Measurements from ENCODE around the gene SLC10A6.

The SLC10A6 gene

DNA sequence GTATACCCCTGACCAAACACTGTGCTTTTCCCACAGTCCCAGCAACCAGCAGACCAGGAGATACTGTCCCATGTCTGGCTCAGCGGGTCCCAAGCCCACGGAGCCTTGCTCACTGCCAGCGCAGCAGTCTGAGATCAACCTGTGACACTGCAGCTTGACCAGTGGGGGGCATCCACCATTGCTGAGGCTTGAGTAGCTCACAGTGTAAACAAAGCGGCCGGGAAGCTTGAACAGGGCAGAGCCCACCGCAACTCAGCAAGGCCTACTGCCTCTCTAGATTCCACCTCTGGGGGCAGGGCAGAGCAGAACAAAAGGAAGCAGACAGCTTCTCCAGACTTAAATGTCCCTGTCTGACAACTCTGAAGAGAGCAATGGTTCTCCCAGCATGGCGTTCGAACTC is 58.1 kb downstream of the SLC10A6 start:
- Mint-ChIP-seq H3K4me3 (no peak overlapping the region), H3K27me3 (ENCODE audit: low read depth, poor library complexity) (peaks cover 3% of the 10 kb centered on the region), H3K36me3 (ENCODE audit: low read depth) (peaks cover 97% of the 10 kb centered on the region), H3K27ac (no peak overlapping the region), H3K4me1 (no peaks in the 10 kb centered on the region), H3K9me3 (peaks cover 60% of the 10 kb centered on the region)
- TF ChIP-seq, protein P1, sequence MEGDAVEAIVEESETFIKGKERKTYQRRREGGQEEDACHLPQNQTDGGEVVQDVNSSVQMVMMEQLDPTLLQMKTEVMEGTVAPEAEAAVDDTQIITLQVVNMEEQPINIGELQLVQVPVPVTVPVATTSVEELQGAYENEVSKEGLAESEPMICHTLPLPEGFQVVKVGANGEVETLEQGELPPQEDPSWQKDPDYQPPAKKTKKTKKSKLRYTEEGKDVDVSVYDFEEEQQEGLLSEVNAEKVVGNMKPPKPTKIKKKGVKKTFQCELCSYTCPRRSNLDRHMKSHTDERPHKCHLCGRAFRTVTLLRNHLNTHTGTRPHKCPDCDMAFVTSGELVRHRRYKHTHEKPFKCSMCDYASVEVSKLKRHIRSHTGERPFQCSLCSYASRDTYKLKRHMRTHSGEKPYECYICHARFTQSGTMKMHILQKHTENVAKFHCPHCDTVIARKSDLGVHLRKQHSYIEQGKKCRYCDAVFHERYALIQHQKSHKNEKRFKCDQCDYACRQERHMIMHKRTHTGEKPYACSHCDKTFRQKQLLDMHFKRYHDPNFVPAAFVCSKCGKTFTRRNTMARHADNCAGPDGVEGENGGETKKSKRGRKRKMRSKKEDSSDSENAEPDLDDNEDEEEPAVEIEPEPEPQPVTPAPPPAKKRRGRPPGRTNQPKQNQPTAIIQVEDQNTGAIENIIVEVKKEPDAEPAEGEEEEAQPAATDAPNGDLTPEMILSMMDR (IDR thresholded peaks at IDR 0.05) = no peak
- no peak for DNase-seq

DNA sequence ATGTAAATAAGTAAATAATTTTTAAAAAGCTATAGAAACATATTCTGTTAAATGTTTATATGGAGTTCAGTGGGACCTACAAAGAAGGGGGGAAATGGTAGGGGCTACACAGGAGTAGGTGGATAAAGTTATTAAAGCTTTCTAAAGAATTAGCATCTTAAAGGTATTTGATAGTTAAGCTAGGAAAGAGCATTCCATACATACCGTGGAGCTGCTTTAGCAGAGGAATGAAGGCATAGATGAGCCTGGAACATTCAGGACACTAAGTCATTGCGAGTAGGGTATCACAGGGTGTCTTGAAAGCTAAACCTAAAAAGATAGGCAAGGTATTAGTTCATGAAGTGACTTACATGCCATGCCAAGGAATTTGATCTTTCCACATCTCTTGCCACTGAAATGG is 60.4 kb downstream of the SLC10A6 start:
- DNase-seq = no peak
- Mint-ChIP-seq H3K9me3 (peaks cover 44% of the 10 kb centered on the region), H3K36me3 (ENCODE audit: low read depth) (peaks cover 95% of the 10 kb centered on the region), H3K27me3 (ENCODE audit: low read depth, poor library complexity) (peaks cover 3% of the 10 kb centered on the region), H3K27ac (no peak overlapping the region), H3K4me3 (no peak overlapping the region), H3K4me1 (no peaks in the 10 kb centered on the region)
- TF ChIP-seq, protein P1 (IDR thresholded peaks at IDR 0.05) = no peak

DNA sequence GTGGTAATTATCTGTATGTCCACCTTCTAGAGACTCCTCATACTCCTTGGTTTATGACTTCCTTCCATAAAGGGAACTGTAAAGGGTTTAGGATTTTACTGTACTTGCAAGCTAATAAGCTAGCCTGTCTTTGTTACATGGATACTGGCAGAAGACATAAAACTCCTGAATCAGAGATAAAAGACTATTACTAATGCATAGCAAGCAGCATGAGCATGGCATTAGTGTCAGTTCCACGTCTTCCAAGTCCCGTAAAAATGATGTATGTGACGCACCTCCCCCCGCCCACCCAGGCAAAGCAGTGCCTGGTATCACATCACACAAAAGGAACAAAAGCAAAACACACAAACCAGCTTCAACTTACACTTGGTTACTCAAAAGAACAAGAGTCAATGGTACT is 71.0 kb downstream of the SLC10A6 start:
- H3K4me1 Mint-ChIP-seq = peaks cover 16% of the 10 kb centered on the region
- H3K27me3 Mint-ChIP-seq (ENCODE audit: low read depth, poor library complexity) = no peaks in the 10 kb centered on the region
- peaks cover 5% of the 10 kb centered on the region for H3K9me3 Mint-ChIP-seq
- peak; percentile 43 for DNase-seq
- peaks cover 90% of the 10 kb centered on the region for H3K36me3 Mint-ChIP-seq (ENCODE audit: low read depth)
- TF ChIP-seq, protein P1 (IDR thresholded peaks at IDR 0.05) = no peak
- peak overlapping the region; percentile 3 for H3K4me3 Mint-ChIP-seq
- peak overlapping the region; percentile 33 for H3K27ac Mint-ChIP-seq

DNA sequence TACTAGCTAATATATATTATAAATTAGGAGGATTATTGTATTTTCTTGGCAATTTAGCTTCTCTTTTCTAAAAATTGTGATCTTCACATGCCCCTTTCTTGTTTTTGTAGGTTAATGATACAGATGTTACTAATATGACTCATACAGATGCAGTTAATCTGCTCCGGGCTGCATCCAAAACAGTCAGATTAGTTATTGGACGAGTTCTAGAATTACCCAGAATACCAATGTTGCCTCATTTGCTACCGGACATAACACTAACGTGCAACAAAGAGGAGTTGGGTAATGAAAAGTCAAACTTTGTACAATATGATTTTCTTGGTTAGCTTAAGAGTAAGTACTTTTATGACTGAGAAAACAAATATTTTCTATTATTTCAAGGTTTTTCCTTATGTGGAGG is 74.1 kb downstream of the SLC10A6 start:
- no peak for DNase-seq
- Mint-ChIP-seq H3K36me3 (ENCODE audit: low read depth) (peaks cover 84% of the 10 kb centered on the region), H3K4me3 (no peak overlapping the region), H3K27me3 (ENCODE audit: low read depth, poor library complexity) (no peaks in the 10 kb centered on the region), H3K27ac (no peak overlapping the region), H3K4me1 (peaks cover 16% of the 10 kb centered on the region), H3K9me3 (peaks cover 5% of the 10 kb centered on the region)
- TF ChIP-seq, protein P1 (IDR thresholded peaks at IDR 0.05) = no peak

Measured in nephron progenitor cell (in vitro differentiated cells).